K562 (cell line): ENCODE data around the gene SLC6A7. TPM values are rescaled to one million over a fixed set of nuclear protein-coding genes. Genes with fewer than 3 reads are reported as not detected.

Experiments
- ATAC-seq: fragments of 200-7000 bp; cut with Tn5 transposase; 3 replicates; pipeline ENCODE4 v1.9.1; 2020; ENCODE audit warnings: moderate library complexity
- BruUV-seq: library from RNA; stranded (reverse); fragments of 400-500 nt; replicated peaks from 2 replicates; lab custom pipeline; 2021; lab: Mats Ljungman, UMichigan
- CTCF ChIA-PET: fragments of 300-600 bp; formaldehyde crosslinking; extraction: SDS; loops from one replicate; lab custom pipeline; 2021; ENCODE audit warnings: low intra/inter-chr PET ratio; lab: Yijun Ruan, JAX
- POLR2A ChIA-PET: fragments of 300-600, 350-650 bp; sonication (Branson Sonifier 250); formaldehyde crosslinking; extraction: SDS; loops from one replicate; lab custom pipeline; 2021; ENCODE audit warnings: antibody characterized with exemption, inconsistent platforms; lab: Yijun Ruan, JAX
- DNase-seq, 4 experiments: peaks; one replicate each; pipeline versions ENCODE4 v3.0.0 to v3.0.0-alpha.2; 2011 to 2018; ENCODE audit warnings: low spot score in 3 of 4, mixed read lengths in 3 of 4; ENCODE audit errors: extremely low read depth in 1 of 4
- FAIRE-seq: peaks from 2 replicates; lab custom pipeline; 2011; peaks lifted over from hg19 to GRCh38; lab: Jason Lieb, UNC
- H2AFZ ChIP-seq: 2 replicates; pipeline ENCODE4 v1.6.0; 2011; ENCODE audit warnings: low read depth, low read length, control low read depth, inconsistent platforms
- H3K27ac ChIP-seq: fragments of 200-600 bp; 3 replicates; pipeline ENCODE4 v1.8.0; 2011; ENCODE audit warnings: low read depth, mild to moderate bottlenecking, control low read depth, inconsistent platforms, low read length, moderate library complexity, mixed read lengths; ENCODE audit errors: extremely low read depth
- H3K27me3 ChIP-seq, 2 experiments: fragments of 300-600 bp in 1 of 2; 2 replicates in 1 of 2; 3 replicates in 1 of 2; pipeline versions ENCODE4 v1.6.0 to v1.8.0; 2011; ENCODE audit warnings: inconsistent platforms in 2 of 2, low read length in 2 of 2, mild to moderate bottlenecking in 1 of 2, mixed read lengths in 1 of 2, moderate library complexity in 1 of 2; ENCODE audit not compliant: control insufficient read depth in 2 of 2, insufficient read depth in 2 of 2
- H3K36me3 ChIP-seq: fragments of 300-600 bp; 3 replicates; pipeline ENCODE4 v1.8.0; 2011; ENCODE audit warnings: mild to moderate bottlenecking, low read length, inconsistent platforms; ENCODE audit not compliant: control insufficient read depth, insufficient read depth
- H3K4me1 ChIP-seq, 2 experiments: fragments of 200-600 bp in 1 of 2; replicated peaks in 1 of 2; 2 replicates in 1 of 2; 3 replicates in 1 of 2; pipeline versions ENCODE4 v1.5.1 to v1.8.0; 2011; ENCODE audit warnings: inconsistent platforms in 2 of 2, low read length in 2 of 2, mild to moderate bottlenecking in 1 of 2, mixed read lengths in 1 of 2, moderate library complexity in 1 of 2; ENCODE audit not compliant: control insufficient read depth in 2 of 2, insufficient read depth in 2 of 2
- H3K4me2 ChIP-seq: 2 replicates; pipeline ENCODE4 v1.6.1; 2011; ENCODE audit warnings: low read length, control low read depth, inconsistent platforms, mixed read lengths; ENCODE audit not compliant: insufficient read depth
- H3K4me3 ChIP-seq: fragments of 200-600 bp; sonication (generic), shearing (Covaris generic); 2 replicates; pipeline ENCODE4 v1.5.1; 2016; ENCODE audit warnings: control low read depth, inconsistent platforms
- H3K79me2 ChIP-seq: fragments of 200-600 bp; 3 replicates; pipeline ENCODE4 v1.8.0; 2011; ENCODE audit warnings: low read length, inconsistent platforms; ENCODE audit not compliant: control insufficient read depth, insufficient read depth
- H3K9ac ChIP-seq, 2 experiments: 2 replicates each; pipeline versions ENCODE4 v1.6.0 to v1.6.1; 2011; ENCODE audit warnings: low read depth in 2 of 2, low read length in 2 of 2, control low read depth in 1 of 2, inconsistent platforms in 1 of 2, mild to moderate bottlenecking in 1 of 2, mixed read lengths in 1 of 2; ENCODE audit not compliant: insufficient read depth in 1 of 2
- H3K9me1 ChIP-seq: one replicate; pipeline ENCODE4 v1.6.0; 2011; ENCODE audit warnings: inconsistent platforms, mild to moderate bottlenecking, low read length, moderate library complexity; ENCODE audit not compliant: control insufficient read depth, insufficient read depth
- H3K9me3 ChIP-seq: replicated peaks from 2 replicates; pipeline ENCODE4 v1.5.1; 2011; ENCODE audit warnings: low read depth, low read length, inconsistent platforms; ENCODE audit not compliant: control insufficient read depth, insufficient read depth
- H4K20me1 ChIP-seq: replicated peaks from 2 replicates; pipeline ENCODE4 v1.6.1; 2011; ENCODE audit warnings: low read length, inconsistent platforms, mixed read lengths; ENCODE audit not compliant: control insufficient read depth, insufficient read depth
- ATF1 ChIP-seq, 2 experiments: fragments of 450-650 bp in 1 of 2; IDR thresholded peaks; 2 replicates each; pipeline ENCODE4 v1.6.1; 2016; ENCODE audit warnings: missing compliant biosample characterization in 1 of 2, missing genetic modification characterization in 1 of 2
- CHAMP1 ChIP-seq: fragments of 450-650 bp; IDR thresholded peaks from 2 replicates; pipeline ENCODE4 v1.6.1; 2016; ENCODE audit warnings: mild to moderate bottlenecking
- EGR1 ChIP-seq: fragments of 450-650 bp; conservative IDR thresholded peaks from 2 replicates; pipeline ENCODE4 v1.6.1; 2017; ENCODE audit warnings: mild to moderate bottlenecking
- ELF4 ChIP-seq: fragments of 450-650 bp; formaldehyde crosslinking; IDR thresholded peaks from 2 replicates; pipeline ENCODE4 v1.4.0; 2022; ENCODE audit warnings: missing genetic modification characterization
- TBP ChIP-seq: optimal IDR thresholded peaks from 2 replicates; pipeline ENCODE3; 2011; ENCODE audit warnings: low read depth, low read length, improper control_type of control experiment
- USF2 ChIP-seq: sonication (generic); formaldehyde crosslinking; IDR thresholded peaks from 2 replicates; pipeline ENCODE4 v1.5.0; 2020; ENCODE audit warnings: missing genetic modification reagents
- ZEB2 ChIP-seq: fragments of 450-650 bp; IDR thresholded peaks from 2 replicates; pipeline ENCODE4 v1.6.1; 2016
- WGBS: fragments of 100-300 bp; shearing (Covaris generic); methylation state at CpG from one replicate; pipeline ENCODE4 v1.1.6; 2016; ENCODE audit warnings: low coverage, mixed read lengths; ENCODE audit not compliant: insufficient coverage; ENCODE audit errors: missing lambda C conversion rate; 5-methylcytosine and 5-hydroxymethylcytosine counted together
- in situ Hi-C: fragments of 300-500 bp; cut with MboI; formaldehyde crosslinking; loops from 4 replicates; pipeline ENCODE4 v1.15.0; 2018; ENCODE audit warnings: inconsistent platforms, mixed read lengths
- intact Hi-C: fragments of 100-400 bp; cut with micrococcal nuclease; formaldehyde crosslinking; loops from 2 replicates; pipeline ENCODE4 v1.14.2; 2022
- polyA plus RNA-seq, 8 experiments: library from polyadenylated mRNA; depleted of rRNA in 4 of 8; stranded (reverse) in 5 of 8; unstranded in 3 of 8; fragments of >200 nt; fragmentation: Nextera tagmentation in 2 of 8; fragmentation: Illumina TruSeq in 1 of 8; extraction: Ambion mirVana in 2 of 8; extraction: Trizol in 1 of 8; gene quantifications; 2 replicates each; pipeline versions ENCODE4 v1.2.1 to v1.2.3, GENCODE V29; 2011 to 2014; ENCODE audit warnings: inconsistent platforms in 1 of 8, missing spikeins in 1 of 8
- total RNA-seq, 7 experiments: library from RNA; depleted of rRNA in 6 of 7; stranded (reverse); fragments of >200 nt in 6 of 7; fragmentation: Illumina TruSeq in 2 of 7; extraction: Trizol in 2 of 7; gene quantifications; 2 replicates each; pipeline versions ENCODE4 v1.2.1 to v1.2.3, GENCODE V29; 2011 to 2021; ENCODE audit warnings: low replicate concordance in 1 of 7
- TF ChIP-seq, protein P1 (sequence below): sonication (generic); formaldehyde crosslinking; IDR thresholded peaks from 2 replicates; pipeline ENCODE4 v1.8.0; 2023; ENCODE audit warnings: missing genetic modification reagents, mild to moderate bottlenecking, borderline replicate concordance

The SLC6A7 gene
- total and polyA plus RNA-seq, 9 of the 15 experiments (the other 6 are each of a cell fraction or from before 2014, with no cell fraction given), result not detected

GRCh38 chr5:150144246-150144801 is 45.5 kb upstream of the SLC6A7 start (continued):
- TF ChIP-seq, protein P1, sequence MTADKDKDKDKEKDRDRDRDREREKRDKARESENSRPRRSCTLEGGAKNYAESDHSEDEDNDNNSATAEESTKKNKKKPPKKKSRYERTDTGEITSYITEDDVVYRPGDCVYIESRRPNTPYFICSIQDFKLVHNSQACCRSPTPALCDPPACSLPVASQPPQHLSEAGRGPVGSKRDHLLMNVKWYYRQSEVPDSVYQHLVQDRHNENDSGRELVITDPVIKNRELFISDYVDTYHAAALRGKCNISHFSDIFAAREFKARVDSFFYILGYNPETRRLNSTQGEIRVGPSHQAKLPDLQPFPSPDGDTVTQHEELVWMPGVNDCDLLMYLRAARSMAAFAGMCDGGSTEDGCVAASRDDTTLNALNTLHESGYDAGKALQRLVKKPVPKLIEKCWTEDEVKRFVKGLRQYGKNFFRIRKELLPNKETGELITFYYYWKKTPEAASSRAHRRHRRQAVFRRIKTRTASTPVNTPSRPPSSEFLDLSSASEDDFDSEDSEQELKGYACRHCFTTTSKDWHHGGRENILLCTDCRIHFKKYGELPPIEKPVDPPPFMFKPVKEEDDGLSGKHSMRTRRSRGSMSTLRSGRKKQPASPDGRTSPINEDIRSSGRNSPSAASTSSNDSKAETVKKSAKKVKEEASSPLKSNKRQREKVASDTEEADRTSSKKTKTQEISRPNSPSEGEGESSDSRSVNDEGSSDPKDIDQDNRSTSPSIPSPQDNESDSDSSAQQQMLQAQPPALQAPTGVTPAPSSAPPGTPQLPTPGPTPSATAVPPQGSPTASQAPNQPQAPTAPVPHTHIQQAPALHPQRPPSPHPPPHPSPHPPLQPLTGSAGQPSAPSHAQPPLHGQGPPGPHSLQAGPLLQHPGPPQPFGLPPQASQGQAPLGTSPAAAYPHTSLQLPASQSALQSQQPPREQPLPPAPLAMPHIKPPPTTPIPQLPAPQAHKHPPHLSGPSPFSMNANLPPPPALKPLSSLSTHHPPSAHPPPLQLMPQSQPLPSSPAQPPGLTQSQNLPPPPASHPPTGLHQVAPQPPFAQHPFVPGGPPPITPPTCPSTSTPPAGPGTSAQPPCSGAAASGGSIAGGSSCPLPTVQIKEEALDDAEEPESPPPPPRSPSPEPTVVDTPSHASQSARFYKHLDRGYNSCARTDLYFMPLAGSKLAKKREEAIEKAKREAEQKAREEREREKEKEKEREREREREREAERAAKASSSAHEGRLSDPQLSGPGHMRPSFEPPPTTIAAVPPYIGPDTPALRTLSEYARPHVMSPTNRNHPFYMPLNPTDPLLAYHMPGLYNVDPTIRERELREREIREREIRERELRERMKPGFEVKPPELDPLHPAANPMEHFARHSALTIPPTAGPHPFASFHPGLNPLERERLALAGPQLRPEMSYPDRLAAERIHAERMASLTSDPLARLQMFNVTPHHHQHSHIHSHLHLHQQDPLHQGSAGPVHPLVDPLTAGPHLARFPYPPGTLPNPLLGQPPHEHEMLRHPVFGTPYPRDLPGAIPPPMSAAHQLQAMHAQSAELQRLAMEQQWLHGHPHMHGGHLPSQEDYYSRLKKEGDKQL (CRISPR knock-in tag), result no peak
- TF ChIP-seq, all 486 proteins: peak for 12

DNA sequence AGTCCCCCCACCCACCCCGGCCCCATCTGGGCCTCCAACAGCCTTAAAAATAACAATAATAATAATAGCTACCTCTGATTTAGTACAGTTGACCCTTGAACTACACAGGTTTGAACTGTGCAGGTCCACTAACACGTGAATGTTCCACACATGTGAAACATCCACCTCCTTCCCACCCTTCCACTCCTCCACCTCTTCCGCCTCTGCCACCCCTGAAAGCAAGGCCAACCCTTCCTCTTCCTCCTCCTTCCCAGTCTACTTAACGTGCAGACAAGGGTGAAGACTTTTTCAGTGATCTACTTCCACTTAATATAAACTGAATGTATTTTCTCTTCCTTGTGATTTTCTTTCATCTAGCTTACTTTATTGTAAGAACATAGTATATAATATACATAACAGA is 45.0 kb upstream of the SLC6A7 start:
- no TSS peak for BruUV-seq
- Histone ChIP-seq H4K20me1 (no peaks in the 10 kb centered on the region), H3K27me3 (peaks cover 0 to 10% of the 10 kb centered on the region in 2 experiments; a peak in 1 of 5 replicates), H3K9me3 (no peaks in the 10 kb centered on the region), H3K36me3 (no peaks in the 10 kb centered on the region), H3K4me1 (peaks cover 27 to 40% of the 10 kb centered on the region in 2 experiments), H2AFZ (peak overlapping the region; percentile 75), H3K4me3 (no peak overlapping the region), H3K4me2 (no peak overlapping the region), H3K79me2 (no peaks in the 10 kb centered on the region), H3K27ac (no peak overlapping the region), H3K9me1 (no peaks in the 10 kb centered on the region), H3K9ac (no peak overlapping the region)
- FAIRE-seq (no peak), ATAC-seq (no peak), DNase-seq (no peak)
- intact Hi-C loops (no loop called here), in situ Hi-C loops (no loop called here)
- 41% methylated on average over 3 of the region's 4 CpGs for WGBS
- TF ChIP-seq EGR1, result peak; percentile 18; the same call in 1 of the 2 replicates
- TF ChIP-seq ZEB2, result no peak
- no peak for TF ChIP-seq TBP
- TF ChIP-seq ATF1 (CRISPR knock-in tag; IDR thresholded peaks at IDR 0.05), result no peak
- TF ChIP-seq ATF1 (tag; IDR thresholded peaks at IDR 0.05), result no peak
- TF ChIP-seq CHAMP1, result no peak
- no peak for TF ChIP-seq ELF4 (CRISPR knock-in tag)
- TF ChIP-seq USF2 (CRISPR knock-in tag), result no peak
- ChIA-PET POLR2A (interaction anchor here (0.7 to 1.5 kb wide), 4 partner anchors 8 to 915 kb away, joined by 3 to 8 read pairs (median 3); no protein-coding TSS in a partner anchor), CTCF (no interaction called here)
